Natural killer cell (primary cell): ENCODE data around the gene MGST3. TPM values are rescaled to one million over a fixed set of nuclear protein-coding genes. Genes with fewer than 3 reads are reported as not detected.

Experiments
- ATAC-seq, 3 donors: fragments of 150-1000 bp in 2 of 3; fragments of 200-7000 bp in 1 of 3; cut with Tn5 transposase; 1 replicate in 1 of 3; 2 replicates in 2 of 3; pipeline ENCODE4 v1.10.0; 2021; ENCODE audit warnings: mild to moderate bottlenecking in 2 of 3, moderate library complexity in 2 of 3
- DNase-seq, 2 donors: peaks; one replicate each; pipeline versions ENCODE4 v3.0.0 to v3.0.0-alpha.2; 2013 to 2021; ENCODE audit warnings: mixed read lengths in 1 of 2
- H3K27ac ChIP-seq: one replicate; pipeline ENCODE4 v1.5.1; 2013; ENCODE audit warnings: mild to moderate bottlenecking, low read length
- H3K27me3 ChIP-seq: one replicate; pipeline ENCODE4 v1.6.1; 2013; ENCODE audit warnings: low read length; ENCODE audit not compliant: control insufficient read depth, insufficient read depth
- H3K36me3 ChIP-seq: one replicate; pipeline ENCODE4 v1.6.1; 2013; ENCODE audit warnings: low read length; ENCODE audit not compliant: control insufficient read depth, insufficient read depth
- H3K4me1 ChIP-seq: one replicate; pipeline ENCODE4 v1.6.1; 2013; ENCODE audit warnings: low read length; ENCODE audit not compliant: control insufficient read depth, insufficient read depth
- H3K4me3 ChIP-seq: one replicate; pipeline ENCODE4 v1.5.1; 2013; ENCODE audit warnings: low read length
- H3K9me3 ChIP-seq: one replicate; pipeline ENCODE4 v1.6.1; 2013; ENCODE audit warnings: low read length; ENCODE audit not compliant: control insufficient read depth, insufficient read depth
- H3K27ac Mint-ChIP-seq, 2 donors: one replicate each; pipeline ENCODE4 v1.8.0; 2022; ENCODE audit warnings: mild to moderate bottlenecking in 2 of 2, mixed read lengths in 2 of 2, moderate library complexity in 1 of 2
- H3K27me3 Mint-ChIP-seq, 2 donors: one replicate each; pipeline ENCODE4 v1.8.0; 2022; ENCODE audit warnings: low read depth in 2 of 2, mixed read lengths in 2 of 2
- H3K36me3 Mint-ChIP-seq: one replicate; pipeline ENCODE4 v1.8.0; 2022; ENCODE audit warnings: mixed read lengths
- H3K4me1 Mint-ChIP-seq, 2 donors: one replicate each; pipeline ENCODE4 v1.8.0; 2022; ENCODE audit warnings: mixed read lengths in 2 of 2
- H3K4me3 Mint-ChIP-seq: one replicate; pipeline ENCODE4 v1.8.0; 2022; ENCODE audit warnings: mild to moderate bottlenecking, moderate library complexity, mixed read lengths
- H3K9me3 Mint-ChIP-seq, 2 donors: one replicate each; pipeline ENCODE4 v1.8.0; 2022; ENCODE audit warnings: mixed read lengths in 2 of 2
- CTCF ChIP-seq: fragments of 200-600 bp; IDR thresholded peaks from one replicate; pipeline ENCODE4 v1.8.0; 2022; ENCODE audit warnings: antibody characterized with exemption
- WGBS: methylation state at CpG from one replicate; pipeline ENCODE4 v1.1.7; 2013; ENCODE audit warnings: missing lambda C conversion rate; ENCODE audit not compliant: insufficient coverage; 5-methylcytosine and 5-hydroxymethylcytosine counted together
- intact Hi-C: fragments of 100-400 bp; cut with micrococcal nuclease; formaldehyde crosslinking; loops from one replicate; pipeline ENCODE4 v1.14.2; 2022
- total RNA-seq, 4 donors: library from RNA; stranded (reverse); fragments of 120-200 nt in 1 of 4; gene quantifications; one replicate each; pipeline versions ENCODE4 v1.2.3 to v1.2.4, GENCODE V29; 2013 to 2022

Gene MGST3
- total RNA-seq, 3 donors from 2014 or later (not counting 1 experiment from before 2014, with no cell fraction given) = 27.2 to 34.3 (median 29.0) TPM

GRCh38 chr1:165661703-165662102 is 30.7 kb downstream of the MGST3 start:
- no peaks in the 10 kb centered on the region for H3K4me1 ChIP-seq
- no peak for DNase-seq
- H3K9me3 ChIP-seq = no peaks in the 10 kb centered on the region
- 100% methylated on average over 2 of the region's 2 CpGs for WGBS
- Mint-ChIP-seq H3K4me1 (peaks cover 8 to 11% of the 10 kb centered on the region in 2 donors), H3K4me3 (no peak overlapping the region), H3K27ac (no peak overlapping the region), H3K27me3 (no peaks in the 10 kb centered on the region), H3K36me3 (peaks cover 35% of the 10 kb centered on the region), H3K9me3 (no peaks in the 10 kb centered on the region)
- H3K27me3 ChIP-seq = no peaks in the 10 kb centered on the region
- no peak overlapping the region for H3K4me3 ChIP-seq
- H3K27ac ChIP-seq = no peak overlapping the region
- intact Hi-C loops = no loop called here
- peaks cover 66% of the 10 kb centered on the region for H3K36me3 ChIP-seq
- no peak for TF ChIP-seq CTCF
- ATAC-seq = no peak

- H3K36me3 Mint-ChIP-seq = peaks cover 40% of the 10 kb centered on the region
- intact Hi-C loops = no loop called here
- ATAC-seq = no peak
Observed at GRCh38 chr1:165662186-165662585, 31.2 kb downstream of the MGST3 start.

GRCh38 chr1:165666152-165666825 is 35.3 kb downstream of the MGST3 start:
- H3K4me1 Mint-ChIP-seq = peaks cover 12 to 14% of the 10 kb centered on the region in 2 donors
- H3K27me3 Mint-ChIP-seq = no peaks in the 10 kb centered on the region
- no peak overlapping the region for H3K4me3 ChIP-seq
- intact Hi-C loops = no loop called here
- H3K4me1 ChIP-seq = no peaks in the 10 kb centered on the region
- no peaks in the 10 kb centered on the region for H3K27me3 ChIP-seq
- H3K4me3 Mint-ChIP-seq = no peak overlapping the region
- ATAC-seq = no peak
- H3K9me3 Mint-ChIP-seq = no peaks in the 10 kb centered on the region
- no peak for DNase-seq
- H3K36me3 ChIP-seq = peaks cover 85% of the 10 kb centered on the region
- H3K36me3 Mint-ChIP-seq = peaks cover 57% of the 10 kb centered on the region
- no peaks in the 10 kb centered on the region for H3K9me3 ChIP-seq
- H3K27ac Mint-ChIP-seq = no peak overlapping the region
- TF ChIP-seq CTCF = no peak
- WGBS = 91% methylated on average over 5 of the region's 5 CpGs
- H3K27ac ChIP-seq = no peak overlapping the region

More at GRCh38 chr1:165662186-165662585, 31.2 kb downstream of the MGST3 start:
- H3K27ac Mint-ChIP-seq = no peak overlapping the region
- Histone ChIP-seq H3K27ac (no peak overlapping the region), H3K27me3 (no peaks in the 10 kb centered on the region), H3K4me1 (no peaks in the 10 kb centered on the region), H3K9me3 (no peaks in the 10 kb centered on the region), H3K4me3 (no peak overlapping the region), H3K36me3 (peaks cover 70% of the 10 kb centered on the region)
- TF ChIP-seq CTCF = no peak
- no peak overlapping the region for H3K4me3 Mint-ChIP-seq
- H3K4me1 Mint-ChIP-seq = peaks cover 8 to 11% of the 10 kb centered on the region in 2 donors
- WGBS = 90% methylated on average over 2 of the region's 3 CpGs
- DNase-seq = no peak
- no peaks in the 10 kb centered on the region for H3K27me3 Mint-ChIP-seq
- H3K9me3 Mint-ChIP-seq = no peaks in the 10 kb centered on the region

- Histone ChIP-seq H3K36me3 (peaks cover 76% of the 10 kb centered on the region), H3K9me3 (no peaks in the 10 kb centered on the region), H3K4me1 (no peaks in the 10 kb centered on the region), H3K27me3 (no peaks in the 10 kb centered on the region), H3K4me3 (no peak overlapping the region), H3K27ac (no peak overlapping the region)
- ATAC-seq (no peak), DNase-seq (no peak)
- intact Hi-C loops = no loop called here
- WGBS = 89% methylated on average over 3 of the region's 3 CpGs
- no peaks in the 10 kb centered on the region for H3K9me3 Mint-ChIP-seq
- H3K27me3 Mint-ChIP-seq = no peaks in the 10 kb centered on the region
- H3K36me3 Mint-ChIP-seq = peaks cover 58% of the 10 kb centered on the region
- no peak for TF ChIP-seq CTCF
- no peak overlapping the region for H3K4me3 Mint-ChIP-seq
- H3K27ac Mint-ChIP-seq = no peak overlapping the region
- H3K4me1 Mint-ChIP-seq = peaks cover 21 to 23% of the 10 kb centered on the region in 2 donors
Observed at GRCh38 chr1:165668184-165668583, 37.1 kb downstream of the MGST3 start.
